CD4-positive, alpha-beta T cell (primary cell): ENCODE data around the gene GLRA3. TPM values are rescaled to one million over a fixed set of nuclear protein-coding genes. Genes with fewer than 3 reads are reported as not detected.

ENCODE experiments used
- ATAC-seq: fragments of 200-7000 bp; cut with Tn5 transposase; one replicate; pipeline ENCODE4 v1.10.0; 2022; ENCODE audit warnings: mild to moderate bottlenecking; ENCODE audit not compliant: poor library complexity
- CTCF ChIA-PET: fragments of 350-600 bp; sonication (Branson Sonifier 250); formaldehyde crosslinking; loops from one replicate; lab custom pipeline; 2021; ENCODE audit warnings: antibody characterized with exemption, inconsistent platforms; lab: Charles Lee
- POLR2A ChIA-PET: fragments of 350-600 bp; sonication (Branson Sonifier 250); formaldehyde crosslinking; loops from one replicate; lab custom pipeline; 2021; ENCODE audit warnings: antibody characterized with exemption, inconsistent platforms; lab: Charles Lee
- DNase-seq, 14 experiments: peaks; one replicate each; pipeline ENCODE4 v3.0.0-alpha.2; 2013 to 2020; ENCODE audit warnings: mixed read lengths in 2 of 14
- H3K27ac ChIP-seq, 2 donors: one replicate each; pipeline versions ENCODE4 v1.5.1 to v1.7.0; 2013; ENCODE audit warnings: low read length in 2 of 2, low read depth in 1 of 2, mild to moderate bottlenecking in 1 of 2
- H3K27me3 ChIP-seq, 2 experiments: 1 replicate in 1 of 2; 2 replicates in 1 of 2; pipeline versions ENCODE4 v1.6.1 to v1.7.0; 2013; ENCODE audit warnings: low read length in 2 of 2, control low read depth in 1 of 2, mild to moderate bottlenecking in 1 of 2, moderate library complexity in 1 of 2; ENCODE audit not compliant: insufficient read depth in 2 of 2, control insufficient read depth in 1 of 2
- H3K36me3 ChIP-seq: one replicate; pipeline ENCODE4 v1.6.1; 2013; ENCODE audit warnings: low read length, control low read depth; ENCODE audit not compliant: insufficient read depth
- H3K4me1 ChIP-seq: one replicate; pipeline ENCODE4 v1.6.1; 2013; ENCODE audit warnings: low read length, control low read depth; ENCODE audit not compliant: insufficient read depth
- H3K4me3 ChIP-seq: one replicate; pipeline ENCODE4 v1.5.1; 2013; ENCODE audit warnings: mild to moderate bottlenecking, low read length, moderate library complexity
- H3K9me3 ChIP-seq, 2 experiments: 1 replicate in 1 of 2; 2 replicates in 1 of 2; pipeline versions ENCODE4 v1.6.1 to v1.7.0; 2013; ENCODE audit warnings: low read length in 2 of 2, mild to moderate bottlenecking in 2 of 2, control low read depth in 1 of 2, moderate library complexity in 1 of 2; ENCODE audit not compliant: control insufficient read depth in 1 of 2, insufficient read depth in 1 of 2
- H3K27ac Mint-ChIP-seq: one replicate; pipeline ENCODE4 v1.8.0; 2020; ENCODE audit warnings: mixed read lengths
- H3K27me3 Mint-ChIP-seq: one replicate; pipeline ENCODE4 v1.8.0; 2021; ENCODE audit warnings: mixed read lengths
- H3K36me3 Mint-ChIP-seq: one replicate; pipeline ENCODE4 v1.8.0; 2021; ENCODE audit warnings: low read depth, mixed read lengths
- H3K4me1 Mint-ChIP-seq: one replicate; pipeline ENCODE4 v1.8.0; 2021; ENCODE audit warnings: low read depth, mixed read lengths
- H3K4me3 Mint-ChIP-seq: one replicate; pipeline ENCODE4 v1.8.0; 2020; ENCODE audit warnings: mild to moderate bottlenecking, mixed read lengths
- H3K9me3 Mint-ChIP-seq: one replicate; pipeline ENCODE4 v1.8.0; 2020; ENCODE audit warnings: mixed read lengths
- intact Hi-C, 2 experiments: fragments of 100-400 bp; cut with DNase I in 1 of 2; cut with micrococcal nuclease in 1 of 2; formaldehyde crosslinking; loops; one replicate each; pipeline versions ENCODE4 v1.15.1 to v1.9.0; 2023 to 2025; cut with DNase I, micrococcal nuclease
- total RNA-seq, 174 experiments: library from RNA in 2 of 174; stranded (reverse) in 2 of 174; gene quantifications; one replicate each; pipeline ENCODE4 v1.2.3 and lab custom pipeline; 2021 to 2026
- TF ChIP-seq, protein P1 (sequence below): fragments of 200-600 bp; IDR thresholded peaks from one replicate; pipeline ENCODE4 v1.8.0; 2022; ENCODE audit warnings: antibody characterized with exemption, mild to moderate bottlenecking

Gene GLRA3
- total RNA-seq, 2 experiments from 2014 or later: not detected

DNA sequence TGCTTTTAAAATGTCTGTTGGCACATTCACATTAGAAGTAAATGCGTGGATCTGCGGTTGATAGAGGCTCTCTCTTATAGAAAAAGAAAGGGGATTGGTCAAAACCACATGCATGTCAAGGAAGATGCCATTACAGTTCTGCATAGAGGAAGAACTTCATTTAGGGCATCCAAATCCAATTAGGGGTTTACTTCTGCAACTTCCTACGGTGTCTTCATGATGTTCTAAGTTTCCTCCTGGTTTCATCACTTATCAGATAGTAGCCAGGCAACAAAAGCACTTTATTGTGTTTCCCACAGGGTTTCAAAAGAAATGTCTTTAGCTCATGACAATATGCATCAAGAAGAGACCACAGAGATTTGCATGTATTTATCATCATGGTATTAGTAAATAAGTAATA lies 170.8 kb downstream of the GLRA3 start:
- no peak overlapping the region for H3K27ac Mint-ChIP-seq
- CTCF ChIA-PET: no interaction called here
- ATAC-seq: no peak

DNA sequence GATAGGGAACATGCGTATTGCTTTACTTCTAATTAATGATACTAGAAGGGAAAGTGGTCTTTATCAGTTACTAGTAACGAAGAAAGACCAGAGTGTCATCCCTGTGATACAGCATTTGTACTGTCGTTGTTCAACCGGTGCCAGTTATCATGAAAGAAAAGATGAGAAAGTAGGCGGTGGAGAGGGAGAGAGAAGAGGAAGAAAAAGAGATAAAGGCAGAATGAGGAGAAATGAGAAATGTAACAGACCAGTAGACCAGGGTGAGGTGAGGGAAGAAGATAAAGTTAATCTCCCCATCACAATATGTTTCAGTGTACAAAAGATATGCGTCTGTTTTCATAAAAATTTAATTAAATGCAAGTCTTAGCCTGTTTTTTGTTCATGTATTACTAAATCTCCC lies 171.6 kb downstream of the GLRA3 start:
- ATAC-seq (no peak), DNase-seq (no peak)
- Histone ChIP-seq H3K4me1 (no peaks in the 10 kb centered on the region), H3K4me3 (no peak overlapping the region), H3K9me3 (no peaks in the 10 kb centered on the region), H3K27ac (no peak overlapping the region), H3K27me3 (no peaks in the 10 kb centered on the region), H3K36me3 (no peaks in the 10 kb centered on the region)
- Mint-ChIP-seq H3K4me1 (no peaks in the 10 kb centered on the region), H3K27ac (no peak overlapping the region), H3K27me3 (no peaks in the 10 kb centered on the region), H3K4me3 (no peak overlapping the region), H3K36me3 (no peaks in the 10 kb centered on the region), H3K9me3 (no peaks in the 10 kb centered on the region)
- TF ChIP-seq, protein P1, sequence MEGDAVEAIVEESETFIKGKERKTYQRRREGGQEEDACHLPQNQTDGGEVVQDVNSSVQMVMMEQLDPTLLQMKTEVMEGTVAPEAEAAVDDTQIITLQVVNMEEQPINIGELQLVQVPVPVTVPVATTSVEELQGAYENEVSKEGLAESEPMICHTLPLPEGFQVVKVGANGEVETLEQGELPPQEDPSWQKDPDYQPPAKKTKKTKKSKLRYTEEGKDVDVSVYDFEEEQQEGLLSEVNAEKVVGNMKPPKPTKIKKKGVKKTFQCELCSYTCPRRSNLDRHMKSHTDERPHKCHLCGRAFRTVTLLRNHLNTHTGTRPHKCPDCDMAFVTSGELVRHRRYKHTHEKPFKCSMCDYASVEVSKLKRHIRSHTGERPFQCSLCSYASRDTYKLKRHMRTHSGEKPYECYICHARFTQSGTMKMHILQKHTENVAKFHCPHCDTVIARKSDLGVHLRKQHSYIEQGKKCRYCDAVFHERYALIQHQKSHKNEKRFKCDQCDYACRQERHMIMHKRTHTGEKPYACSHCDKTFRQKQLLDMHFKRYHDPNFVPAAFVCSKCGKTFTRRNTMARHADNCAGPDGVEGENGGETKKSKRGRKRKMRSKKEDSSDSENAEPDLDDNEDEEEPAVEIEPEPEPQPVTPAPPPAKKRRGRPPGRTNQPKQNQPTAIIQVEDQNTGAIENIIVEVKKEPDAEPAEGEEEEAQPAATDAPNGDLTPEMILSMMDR: no peak
- POLR2A ChIA-PET: no interaction called here
- CTCF ChIA-PET: no interaction called here
- intact Hi-C loops: no loop called here

More for the DNA sequence above, 170.8 kb downstream of the GLRA3 start:
- Mint-ChIP-seq H3K4me1 (no peaks in the 10 kb centered on the region), H3K9me3 (no peaks in the 10 kb centered on the region), H3K27me3 (no peaks in the 10 kb centered on the region), H3K4me3 (no peak overlapping the region), H3K36me3 (no peaks in the 10 kb centered on the region)
- Histone ChIP-seq H3K36me3 (no peaks in the 10 kb centered on the region), H3K27ac (no peak overlapping the region), H3K9me3 (no peaks in the 10 kb centered on the region), H3K27me3 (no peaks in the 10 kb centered on the region), H3K4me3 (no peak overlapping the region), H3K4me1 (no peaks in the 10 kb centered on the region)
- POLR2A ChIA-PET: no interaction called here
- intact Hi-C loops: no loop called here
- no peak for DNase-seq
- TF ChIP-seq, protein P1: no peak

DNA sequence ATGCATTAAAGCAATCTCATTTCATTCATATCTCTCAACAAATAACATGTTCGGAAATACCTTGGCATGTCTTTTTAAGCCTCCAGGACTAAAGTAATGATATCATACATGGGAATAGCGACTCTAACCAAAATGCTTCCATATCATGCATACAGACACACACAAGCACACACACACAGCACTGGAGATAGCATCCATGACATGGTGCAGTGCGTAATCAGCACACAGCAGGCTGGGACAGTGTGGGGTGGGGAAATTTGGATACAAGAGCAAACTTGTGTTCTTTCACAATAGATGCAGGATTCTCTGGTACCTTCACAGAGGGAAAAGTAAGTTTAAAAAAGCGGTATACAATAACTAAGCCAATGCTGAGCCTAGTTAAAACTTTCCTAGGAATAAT lies 174.4 kb downstream of the GLRA3 start:
- H3K9me3 ChIP-seq: no peaks in the 10 kb centered on the region
- no peaks in the 10 kb centered on the region for H3K9me3 Mint-ChIP-seq
- POLR2A ChIA-PET: no interaction called here
- H3K4me1 Mint-ChIP-seq: no peaks in the 10 kb centered on the region
- CTCF ChIA-PET: no interaction called here
- no peaks in the 10 kb centered on the region for H3K4me1 ChIP-seq
- H3K4me3 ChIP-seq: no peak overlapping the region
- TF ChIP-seq, protein P1: no peak
- intact Hi-C loops: no loop called here
- H3K27ac ChIP-seq: no peak overlapping the region
- no peak for ATAC-seq
- H3K27ac Mint-ChIP-seq: no peak overlapping the region
- no peak overlapping the region for H3K4me3 Mint-ChIP-seq
- DNase-seq: no peak
- no peaks in the 10 kb centered on the region for H3K36me3 ChIP-seq
- no peaks in the 10 kb centered on the region for H3K36me3 Mint-ChIP-seq
- H3K27me3 ChIP-seq: no peaks in the 10 kb centered on the region
- H3K27me3 Mint-ChIP-seq: no peaks in the 10 kb centered on the region
